Stimulated activated CD4-positive, alpha-beta T cell treated with anti-CD3 and anti-CD28 coated beads, Interleukin-15, amount 100 ng/mL, for 1 hour (primary cell): Measurements from ENCODE around the gene TMEM53.

Experiments
- DNase-seq, 2 donors: peaks; one replicate each; pipeline ENCODE4 v3.0.0-alpha.2; 2020; ENCODE audit warnings: low read depth in 1 of 2, low spot score in 1 of 2

Gene TMEM53

GRCh38 chr1:44698138-44698537 lies 23.9 kb upstream of the TMEM53 start:
- no peak for DNase-seq

DNA sequence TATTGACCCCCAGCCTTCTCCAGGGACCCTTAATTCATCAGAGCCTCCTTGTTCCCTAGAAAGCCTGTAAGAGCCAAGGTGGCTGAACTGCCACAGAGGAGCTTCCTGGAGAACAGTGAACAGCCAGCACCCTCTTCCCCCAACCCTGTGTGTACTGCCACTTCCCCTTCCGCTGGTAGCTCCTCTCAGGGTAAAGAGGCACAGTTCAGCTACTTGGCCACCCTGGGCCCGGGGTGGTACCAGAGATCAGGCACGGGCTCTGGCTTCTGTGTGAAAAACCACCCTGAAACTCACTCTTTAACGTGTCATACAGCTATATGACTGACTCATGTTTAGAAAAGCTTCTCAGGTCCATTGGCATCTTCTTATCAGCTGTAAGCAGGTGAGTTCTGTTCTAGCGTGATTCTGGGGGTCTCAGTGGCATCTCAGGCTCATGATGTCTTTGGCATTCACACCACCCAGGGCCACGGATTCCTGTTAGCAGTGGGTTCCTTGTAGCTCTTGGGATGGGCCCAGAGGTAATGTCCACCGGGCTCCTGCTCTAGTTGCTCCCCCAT lies 22.6 kb upstream of the TMEM53 start:
- DNase-seq, result no peak

GRCh38 chr1:44696101-44696500 lies 21.8 kb upstream of the TMEM53 start:
- no peak for DNase-seq

- DNase-seq, result no peak
Observed at GRCh38 chr1:44695671-44696070, 21.4 kb upstream of the TMEM53 start.

GRCh38 chr1:44694863-44695478 lies 20.7 kb upstream of the TMEM53 start:
- no peak for DNase-seq

- DNase-seq, result no peak
Observed at GRCh38 chr1:44693900-44694299, 19.6 kb upstream of the TMEM53 start.

DNA sequence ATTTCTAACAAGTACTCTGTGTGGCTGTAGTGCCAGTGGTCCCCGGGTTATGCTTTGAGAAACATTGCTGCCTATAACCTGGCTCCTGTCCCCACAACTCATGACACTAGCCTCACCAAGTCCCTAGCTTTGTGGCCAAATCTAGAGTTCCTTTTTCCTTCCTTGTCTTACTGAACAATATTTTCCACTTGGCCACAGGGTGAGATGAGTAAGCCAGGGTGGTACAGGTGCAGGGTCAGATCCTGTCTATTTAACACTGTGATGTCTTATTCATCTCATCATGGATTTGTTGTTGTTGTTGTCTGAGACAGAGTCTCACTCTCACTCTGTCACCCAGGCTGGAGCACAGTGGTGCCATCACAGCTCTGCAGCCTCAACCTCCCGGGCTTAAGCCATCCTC lies 18.9 kb upstream of the TMEM53 start:
- no peak for DNase-seq

DNA sequence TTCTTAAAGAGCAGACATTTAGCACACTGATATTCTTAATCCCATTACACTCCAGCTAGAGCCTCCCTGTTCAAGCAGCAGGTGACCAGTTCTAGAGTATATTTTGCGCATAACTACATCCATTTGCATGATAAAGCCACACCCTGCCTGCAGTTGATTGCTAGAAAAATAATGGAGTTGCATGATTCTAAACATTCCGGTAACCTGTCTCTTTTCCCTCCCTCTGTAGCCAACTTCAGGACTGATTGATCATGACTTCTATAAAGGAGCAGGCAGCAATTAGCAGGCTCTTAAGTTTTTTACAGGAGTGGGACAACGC lies 15.1 kb upstream of the TMEM53 start:
- DNase-seq, result no peak

DNA sequence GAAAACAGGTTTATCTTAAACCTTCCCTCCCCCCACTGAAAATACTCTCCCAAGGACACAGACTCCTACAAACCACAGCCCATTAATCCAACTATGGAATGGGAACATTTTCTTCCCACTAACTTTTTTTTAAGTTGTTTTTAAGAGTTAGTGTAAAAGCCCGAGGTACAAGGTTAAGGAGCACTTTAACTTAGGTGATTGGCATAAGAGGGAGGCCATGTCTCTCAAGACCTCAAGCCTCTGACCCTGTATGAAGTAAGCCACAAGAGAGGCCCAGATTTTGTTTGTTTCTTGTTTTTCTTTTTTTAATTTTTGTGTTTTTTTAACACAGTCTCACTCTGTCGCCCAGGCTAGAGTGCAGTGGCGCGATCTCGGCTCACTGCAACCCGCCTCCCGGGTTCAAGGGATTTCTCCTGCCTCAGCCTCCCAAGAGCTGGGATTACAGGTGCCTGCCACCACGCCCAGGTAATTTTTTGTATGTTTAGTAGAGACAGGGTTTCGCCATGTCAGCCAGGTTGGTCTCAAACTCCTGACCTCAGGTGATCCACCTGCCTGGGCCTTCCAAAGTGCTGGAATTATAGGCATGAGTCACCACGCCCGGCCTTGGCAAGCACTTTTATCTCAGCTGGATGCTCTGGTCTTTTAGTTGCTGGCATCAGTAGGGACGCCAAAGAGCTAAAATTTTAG lies 14.6 kb upstream of the TMEM53 start:
- DNase-seq, result no peak

GRCh38 chr1:44685881-44686280 lies 11.6 kb upstream of the TMEM53 start:
- DNase-seq, result no peak

- DNase-seq, result no peak
Observed at GRCh38 chr1:44685218-44685617, 10.9 kb upstream of the TMEM53 start.

DNA sequence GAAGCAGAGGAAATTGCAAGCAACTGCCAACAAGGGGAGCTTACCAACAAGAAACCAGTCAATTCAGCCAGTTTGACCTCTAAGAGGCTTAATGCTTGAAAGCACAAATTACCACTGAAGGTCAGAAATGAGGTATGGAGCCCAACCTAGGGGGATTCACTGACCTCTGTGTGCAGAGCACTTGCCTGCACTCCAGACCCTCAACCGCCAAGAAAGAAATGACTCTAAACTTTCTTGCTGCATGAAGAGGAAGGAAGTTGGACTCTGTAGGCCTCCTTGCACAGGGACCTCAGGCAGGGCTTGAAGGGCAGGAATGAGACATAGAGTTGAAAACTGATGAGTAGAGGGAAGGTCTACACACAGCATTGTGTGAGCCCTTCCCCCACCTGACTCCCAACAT lies 10.2 kb upstream of the TMEM53 start:
- DNase-seq, result no peak

DNA sequence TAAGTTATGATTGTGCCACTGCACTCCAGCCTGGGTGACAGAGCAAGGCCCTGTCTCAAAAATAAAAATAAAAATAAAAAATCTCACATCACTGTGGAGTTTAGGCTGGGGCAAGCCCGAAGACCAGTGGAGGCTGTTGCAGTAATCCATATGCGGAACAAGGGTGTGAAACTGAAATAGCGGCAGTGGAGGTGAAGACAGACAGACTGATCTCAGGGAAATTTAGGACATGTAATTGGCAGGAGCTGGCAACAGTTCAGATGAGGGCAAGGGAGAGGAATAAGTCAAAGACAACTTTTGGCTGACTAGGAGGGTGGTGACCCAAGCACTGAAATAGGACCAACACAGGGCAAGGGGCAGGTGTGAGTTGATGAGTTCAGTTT lies 8.6 kb upstream of the TMEM53 start:
- no peak for DNase-seq

DNA sequence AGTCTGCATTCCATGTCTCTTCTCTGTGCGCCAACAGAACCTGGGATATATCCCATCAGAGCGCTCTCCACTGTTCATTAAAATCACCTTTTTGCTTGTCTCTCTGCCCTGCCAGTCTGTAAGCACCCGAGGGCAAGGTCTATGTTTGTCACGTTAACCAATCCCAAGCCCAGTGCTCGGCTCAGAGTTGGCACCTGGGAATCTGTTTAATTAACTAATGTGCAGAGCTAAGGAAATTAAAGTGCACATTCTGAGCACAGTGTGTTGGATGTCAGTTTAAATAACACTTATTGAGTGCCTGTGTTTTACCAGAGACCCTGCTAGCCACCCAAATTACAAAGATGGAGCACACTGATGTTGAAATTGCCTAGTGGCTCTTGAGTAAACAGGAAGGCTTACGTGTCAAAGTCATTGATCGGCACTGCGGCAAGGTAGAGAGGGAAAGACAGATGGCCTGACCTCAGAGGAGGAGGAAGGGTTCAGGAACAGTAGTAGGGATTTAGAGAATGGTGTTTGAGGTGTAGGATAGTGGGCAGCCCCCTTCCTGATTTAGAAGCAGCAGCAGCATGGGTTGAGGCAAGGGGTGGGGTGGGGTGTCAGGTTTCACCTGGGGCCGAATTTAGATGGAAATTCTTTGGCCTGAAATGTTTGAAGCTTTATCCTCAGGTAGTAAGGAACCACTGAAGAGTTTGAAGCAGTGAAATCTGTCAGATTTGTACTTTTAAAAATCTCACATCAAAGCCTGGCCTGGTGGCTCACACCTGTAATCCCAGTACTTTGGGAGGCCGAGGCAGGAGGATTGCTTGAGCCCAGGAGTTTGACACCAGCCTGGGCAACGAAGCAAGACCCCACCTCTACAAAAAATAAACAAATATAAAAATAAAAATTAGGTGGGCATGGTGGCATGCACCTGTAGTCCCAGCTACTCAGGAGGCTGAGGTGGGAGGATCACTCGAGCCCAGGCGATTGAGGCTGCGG lies 7.9 kb upstream of the TMEM53 start:
- DNase-seq, result no peak

- no peak for DNase-seq
Observed at GRCh38 chr1:44679468-44679867, 5.2 kb upstream of the TMEM53 start.

- DNase-seq, result no peak
Observed at GRCh38 chr1:44678626-44679025, 4.3 kb upstream of the TMEM53 start.

DNA sequence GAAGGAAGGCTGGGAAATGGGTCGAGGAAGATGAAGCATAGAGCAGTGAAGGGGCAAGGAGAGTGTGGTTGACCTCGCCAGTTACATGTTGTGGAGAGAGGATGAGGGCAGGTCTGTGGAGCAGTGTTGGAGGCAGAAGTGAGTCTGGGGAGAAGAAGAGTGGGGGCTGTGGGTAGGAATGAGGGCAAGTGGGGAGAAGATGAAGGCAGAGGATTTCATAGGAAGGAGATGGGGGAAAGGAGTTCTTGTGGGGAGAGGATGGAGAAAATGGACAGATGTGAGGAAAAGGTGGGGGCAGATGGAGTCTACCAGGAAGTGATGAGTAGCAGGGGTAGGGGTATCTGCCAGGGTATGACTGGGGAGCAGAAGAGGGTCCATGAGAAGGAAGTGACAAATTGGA lies 3.8 kb upstream of the TMEM53 start:
- DNase-seq, result no peak

- no peak for DNase-seq
Observed at GRCh38 chr1:44677201-44677766, 3.0 kb upstream of the TMEM53 start.

DNA sequence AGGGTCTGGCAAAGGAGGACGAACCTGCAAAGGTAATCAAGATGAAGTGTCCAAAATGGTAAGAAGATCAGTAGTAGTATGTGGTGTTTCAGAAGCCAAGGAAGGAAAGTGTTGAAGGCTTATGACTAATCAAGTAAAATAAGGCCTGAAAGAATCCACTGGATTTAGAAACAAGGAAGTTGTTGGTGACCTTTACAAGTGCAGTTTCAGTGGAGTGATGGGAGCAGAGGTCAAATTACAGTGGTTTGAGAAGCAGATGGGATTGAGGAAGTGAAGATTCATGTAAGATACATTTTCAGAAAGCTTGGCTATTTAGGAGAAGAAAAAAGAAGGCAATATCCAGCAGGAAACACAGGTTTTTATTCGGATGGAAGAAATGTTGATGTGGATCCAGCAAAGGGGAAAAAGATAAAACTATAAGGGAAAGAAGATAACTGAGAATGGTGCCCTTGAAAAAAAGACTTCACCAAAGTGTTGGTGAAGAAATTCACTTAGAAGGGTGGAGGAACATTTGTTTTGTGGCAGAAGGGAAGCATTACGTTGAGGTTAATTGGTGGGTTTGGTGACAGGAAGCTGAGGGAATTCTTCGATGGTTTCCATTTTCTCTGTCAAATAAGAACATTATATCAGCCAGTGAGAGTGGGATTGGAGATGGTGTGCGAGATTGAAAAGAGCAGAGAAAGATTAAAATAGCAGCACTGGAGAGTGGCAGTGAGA lies 2.4 kb upstream of the TMEM53 start:
- DNase-seq, result no peak

DNA sequence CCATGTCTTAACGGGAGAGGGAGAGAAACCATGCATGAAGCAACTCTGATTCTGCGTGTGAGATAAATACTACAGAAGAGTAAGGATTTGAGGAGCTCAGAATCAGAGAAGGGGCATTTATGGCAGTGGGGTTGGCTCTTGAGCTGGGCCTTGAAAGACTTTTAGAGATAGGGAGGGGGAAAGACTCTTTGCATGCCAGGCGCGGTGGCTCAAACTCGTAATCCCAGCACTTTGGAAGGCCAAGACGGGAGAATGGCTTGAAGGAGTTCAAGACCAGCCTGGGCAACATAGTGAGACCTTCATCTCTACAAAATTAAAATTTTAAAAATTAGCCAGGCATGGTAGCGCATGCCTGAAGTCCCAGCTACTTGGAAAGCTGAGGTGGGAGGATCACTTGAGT lies 905 bp upstream of the TMEM53 start:
- DNase-seq, result no peak

DNA sequence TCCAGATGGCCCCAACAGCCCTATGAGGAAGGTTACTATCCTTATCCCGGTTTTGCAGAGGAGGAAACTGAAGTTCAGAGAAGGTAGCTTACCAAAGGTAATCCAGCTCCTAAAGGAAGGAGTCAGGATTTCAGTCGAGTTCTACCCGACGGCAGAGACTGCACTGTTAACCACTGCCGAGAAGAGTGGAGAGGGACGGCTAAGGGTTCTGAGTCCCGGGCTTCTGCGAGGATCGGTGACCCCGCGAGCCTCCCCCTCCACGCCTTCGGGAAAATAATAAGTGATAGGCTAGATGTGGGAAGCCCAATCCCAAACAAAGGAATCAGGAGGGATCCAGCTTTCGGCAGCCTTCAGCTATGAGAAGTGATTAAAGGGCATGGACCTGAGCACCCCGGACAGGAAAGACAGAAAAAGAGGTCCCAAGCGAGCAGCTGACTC lies 587 bp downstream of the TMEM53 start:
- DNase-seq, result no peak
